Brain microvascular endothelial cell (primary cell): ENCODE data around the gene CXCL1.
A peak's percentile ranks its signal among the peaks of the same experiment; 100 is the strongest.

ENCODE experiments used
- DNase-seq: peaks from one replicate; pipeline ENCODE4 v3.0.0-alpha.2; 2020
- H3K27ac ChIP-seq: fragments of 250-450 bp; sonication (Bioruptor Pico); 2 replicates; pipeline ENCODE4 v1.5.1; 2020; ENCODE audit warnings: mild to moderate bottlenecking, moderate library complexity
- H3K27me3 ChIP-seq: fragments of 250-450 bp; sonication (Bioruptor Pico); replicated peaks from 2 replicates; pipeline ENCODE4 v1.5.1; 2020; ENCODE audit warnings: mild to moderate bottlenecking
- H3K36me3 ChIP-seq: fragments of 250-450 bp; sonication (Bioruptor Pico); replicated peaks from 2 replicates; pipeline ENCODE4 v1.5.1; 2020; ENCODE audit warnings: mild to moderate bottlenecking
- H3K4me3 ChIP-seq: 2 replicates; pipeline ENCODE4 v1.5.1; 2011; ENCODE audit warnings: low read depth, mild to moderate bottlenecking, control low read depth, low read length, moderate library complexity
- in situ Hi-C: cut with HindIII; loops from 2 replicates; pipeline ENCODE4 v1.10.0; 2017; ENCODE audit warnings: low sequenced_read_pairs, low pct_ligation_motif_present
- TF ChIP-seq, protein P1 (sequence below): IDR thresholded peaks from 2 replicates; pipeline ENCODE4 v1.5.1; 2011; ENCODE audit warnings: low read depth, mild to moderate bottlenecking, moderate library complexity, low read length, control low read depth, inconsistent platforms; ENCODE audit errors: missing control alignments

The CXCL1 gene

GRCh38 chr4:73828956-73829355, 40.2 kb upstream of the CXCL1 start:
- in situ Hi-C loops, result no loop called here
- no peak overlapping the region for H3K4me3 ChIP-seq
- H3K27ac ChIP-seq, result no peak overlapping the region
- H3K27me3 ChIP-seq, result no peaks in the 10 kb centered on the region
- H3K36me3 ChIP-seq, result no peaks in the 10 kb centered on the region
- DNase-seq, result peak; percentile 59
- TF ChIP-seq, protein P1, sequence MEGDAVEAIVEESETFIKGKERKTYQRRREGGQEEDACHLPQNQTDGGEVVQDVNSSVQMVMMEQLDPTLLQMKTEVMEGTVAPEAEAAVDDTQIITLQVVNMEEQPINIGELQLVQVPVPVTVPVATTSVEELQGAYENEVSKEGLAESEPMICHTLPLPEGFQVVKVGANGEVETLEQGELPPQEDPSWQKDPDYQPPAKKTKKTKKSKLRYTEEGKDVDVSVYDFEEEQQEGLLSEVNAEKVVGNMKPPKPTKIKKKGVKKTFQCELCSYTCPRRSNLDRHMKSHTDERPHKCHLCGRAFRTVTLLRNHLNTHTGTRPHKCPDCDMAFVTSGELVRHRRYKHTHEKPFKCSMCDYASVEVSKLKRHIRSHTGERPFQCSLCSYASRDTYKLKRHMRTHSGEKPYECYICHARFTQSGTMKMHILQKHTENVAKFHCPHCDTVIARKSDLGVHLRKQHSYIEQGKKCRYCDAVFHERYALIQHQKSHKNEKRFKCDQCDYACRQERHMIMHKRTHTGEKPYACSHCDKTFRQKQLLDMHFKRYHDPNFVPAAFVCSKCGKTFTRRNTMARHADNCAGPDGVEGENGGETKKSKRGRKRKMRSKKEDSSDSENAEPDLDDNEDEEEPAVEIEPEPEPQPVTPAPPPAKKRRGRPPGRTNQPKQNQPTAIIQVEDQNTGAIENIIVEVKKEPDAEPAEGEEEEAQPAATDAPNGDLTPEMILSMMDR, result no peak

- in situ Hi-C loops, result no loop called here
- Histone ChIP-seq H3K27ac (no peak overlapping the region), H3K4me3 (no peak overlapping the region), H3K36me3 (no peaks in the 10 kb centered on the region), H3K27me3 (no peaks in the 10 kb centered on the region)
- TF ChIP-seq, protein P1, result no peak
- DNase-seq, result no peak
Measured at GRCh38 chr4:73831569-73831968, 37.6 kb upstream of the CXCL1 start.

- Histone ChIP-seq H3K27ac (no peak overlapping the region), H3K4me3 (no peak overlapping the region), H3K36me3 (no peaks in the 10 kb centered on the region), H3K27me3 (no peaks in the 10 kb centered on the region)
- no peak for DNase-seq
- in situ Hi-C loops, result no loop called here
- TF ChIP-seq, protein P1, result no peak
Measured at GRCh38 chr4:73832651-73833237, 36.4 kb upstream of the CXCL1 start.

DNA sequence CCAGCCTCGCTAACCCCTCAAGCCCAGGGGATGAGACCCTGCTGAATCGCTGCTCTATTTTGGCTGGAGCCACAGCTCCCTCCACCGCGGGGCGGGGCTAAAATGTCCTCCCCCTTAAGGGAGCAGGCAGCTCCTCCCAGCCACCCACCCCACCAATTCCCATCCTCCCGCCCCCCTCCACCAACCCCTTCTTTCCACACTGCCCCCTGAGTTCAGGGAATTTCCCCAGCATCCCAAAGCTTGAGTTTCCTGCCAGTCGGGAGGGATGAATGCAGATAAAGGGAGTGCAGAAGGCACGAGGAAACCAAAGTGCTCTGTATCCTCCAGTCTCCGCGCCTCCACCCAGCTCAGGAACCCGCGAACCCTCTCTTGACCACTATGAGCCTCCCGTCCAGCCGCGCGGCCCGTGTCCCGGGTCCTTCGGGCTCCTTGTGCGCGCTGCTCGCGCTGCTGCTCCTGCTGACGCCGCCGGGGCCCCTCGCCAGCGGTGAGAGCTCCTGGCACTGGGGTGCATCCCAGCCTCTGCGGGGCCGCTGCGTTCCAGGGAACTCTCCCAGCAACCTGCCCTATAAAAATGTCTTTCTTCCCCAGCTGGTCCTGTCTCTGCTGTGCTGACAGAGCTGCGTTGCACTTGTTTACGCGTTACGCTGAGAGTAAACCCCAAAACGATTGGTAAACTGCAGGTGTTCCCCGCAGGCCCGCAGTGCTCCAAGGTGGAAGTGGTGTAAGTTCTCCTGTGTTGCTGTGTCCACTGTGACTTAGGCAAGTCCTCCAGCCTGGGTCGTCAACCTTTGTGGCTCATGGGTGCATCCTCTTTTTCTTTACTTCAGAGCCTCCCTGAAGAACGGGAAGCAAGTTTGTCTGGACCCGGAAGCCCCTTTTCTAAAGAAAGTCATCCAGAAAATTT, 32.6 kb upstream of the CXCL1 start, which contains the start of gene CXCL6:
CXCL6 (plus strand) TSS at position 306 of the 907 bp plus-strand sequence; CDS start at position 379, 73 bp downstream.
- no peaks in the 10 kb centered on the region for H3K36me3 ChIP-seq
- H3K27ac ChIP-seq, result no peak within 1 kb of the TSS
- in situ Hi-C loops, result no loop called here
- no peak for DNase-seq
- H3K27me3 ChIP-seq, result no peaks in the 10 kb centered on the region
- TF ChIP-seq, protein P1, result no peak
- peak within 1 kb of the TSS; percentile 59 for H3K4me3 ChIP-seq

- in situ Hi-C loops, result no loop called here
- TF ChIP-seq, protein P1, result no peak
- no peaks in the 10 kb centered on the region for H3K27me3 ChIP-seq
- H3K4me3 ChIP-seq, result no peak overlapping the region
- H3K36me3 ChIP-seq, result no peaks in the 10 kb centered on the region
- no peak overlapping the region for H3K27ac ChIP-seq
- DNase-seq, result no peak
Measured at GRCh38 chr4:73839071-73839470, 30.1 kb upstream of the CXCL1 start.
